AG08395 (cell line): ENCODE measurements around the gene MIEF1.
A peak's percentile ranks its signal among the peaks of the same experiment; 100 is the strongest.

ENCODE experiments used
- DNase-seq: peaks from one replicate; pipeline ENCODE4 v3.0.0; 2012; ENCODE audit warnings: mixed read lengths, low spot score

MIEF1 gene

GRCh38 chr22:39470451-39471291 is 31.4 kb upstream of the MIEF1 start:
- no peak for DNase-seq

DNA sequence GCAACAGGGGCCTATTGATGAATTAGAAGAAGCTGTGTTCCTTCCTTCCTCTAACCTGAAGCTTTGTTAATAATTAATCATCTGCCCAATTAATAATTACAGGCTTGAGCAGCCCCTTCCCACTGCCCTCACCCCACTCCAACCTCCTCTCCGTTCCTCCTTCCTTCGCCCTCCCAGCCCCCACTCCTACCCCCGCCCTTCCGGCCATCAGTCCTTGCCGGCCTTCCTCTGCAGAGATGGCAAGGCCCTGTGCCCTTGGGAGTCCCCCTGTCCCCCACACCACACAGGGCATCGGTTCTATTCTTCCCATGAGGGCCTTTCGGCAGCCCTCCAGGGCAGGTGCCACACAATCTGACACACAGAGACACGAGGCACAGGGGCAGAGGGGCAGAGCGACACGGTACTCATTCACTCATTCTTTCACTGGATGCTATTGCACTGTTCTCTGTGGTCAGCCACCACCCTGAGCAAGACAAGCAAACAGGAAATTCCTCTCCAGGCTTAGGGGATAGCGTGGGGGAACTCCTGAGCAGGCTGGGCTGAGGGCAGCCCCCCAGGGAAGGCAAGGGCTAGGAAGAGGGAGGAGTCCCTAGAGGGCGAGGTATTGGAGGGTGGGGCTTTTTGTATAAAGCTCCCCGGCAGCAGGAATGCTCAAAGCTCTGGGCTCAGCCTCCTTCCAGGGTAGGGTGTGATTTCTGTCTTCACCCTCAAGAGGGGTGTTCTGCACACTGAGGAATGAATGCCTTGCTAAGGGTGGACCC is 30.5 kb upstream of the MIEF1 start:
- DNase-seq, result peak; percentile 56

- DNase-seq, result no peak
These were observed 29.2 kb upstream of the MIEF1 start for GRCh38 chr22:39472570-39473556.

GRCh38 chr22:39473851-39474250 is 28.2 kb upstream of the MIEF1 start:
- DNase-seq, result no peak

- peak; percentile 49 for DNase-seq
These were observed 27.6 kb upstream of the MIEF1 start for GRCh38 chr22:39474351-39475111.

DNA sequence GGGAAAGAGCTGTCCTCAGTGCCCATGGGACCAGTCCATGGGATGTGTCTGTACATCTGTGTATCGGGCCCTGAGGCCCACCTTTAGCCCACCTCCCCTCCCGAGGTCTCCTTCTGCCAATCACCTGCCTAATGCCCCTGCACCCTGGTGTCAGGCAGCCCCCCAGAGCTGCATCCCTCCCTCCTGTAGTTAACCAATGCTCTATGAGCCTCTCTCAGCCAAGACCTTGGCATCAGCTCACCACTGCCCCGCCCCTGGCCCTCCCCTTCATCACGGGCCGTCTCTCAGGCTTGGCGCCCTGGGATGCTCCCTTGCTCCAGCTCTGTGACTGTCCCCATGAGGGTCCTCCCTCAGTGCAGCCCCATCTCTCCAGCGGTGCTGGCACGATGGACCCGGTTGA is 26.8 kb upstream of the MIEF1 start:
- no peak for DNase-seq

- no peak for DNase-seq
These were observed 26.2 kb upstream of the MIEF1 start for GRCh38 chr22:39475902-39476301.

- DNase-seq, result no peak
These were observed 25.4 kb upstream of the MIEF1 start for GRCh38 chr22:39476664-39477063.

DNA sequence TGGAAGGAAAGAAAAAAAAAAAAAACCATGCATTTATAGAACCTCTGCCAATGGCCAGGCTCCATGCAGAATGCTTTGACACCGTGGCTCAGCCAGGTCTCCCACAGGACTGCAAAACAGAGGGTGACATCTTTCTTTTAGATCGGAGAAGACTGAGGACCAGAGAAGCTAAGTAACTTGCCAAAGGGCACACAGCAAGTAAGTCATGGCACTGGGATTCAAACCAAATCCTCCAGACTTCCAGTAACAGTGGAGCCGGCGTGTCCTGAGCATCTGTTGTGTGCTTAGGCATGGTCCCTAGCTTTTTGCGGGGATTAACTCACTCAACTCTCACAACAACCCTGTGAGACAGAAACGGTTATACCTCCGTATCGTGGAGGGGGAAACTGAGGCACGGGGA is 24.5 kb upstream of the MIEF1 start:
- no peak for DNase-seq

GRCh38 chr22:39478441-39478850 is 23.6 kb upstream of the MIEF1 start:
- no peak for DNase-seq

- no peak for DNase-seq
These were observed 22.8 kb upstream of the MIEF1 start for GRCh38 chr22:39479254-39479653.

GRCh38 chr22:39480557-39480956 is 21.5 kb upstream of the MIEF1 start:
- no peak for DNase-seq

GRCh38 chr22:39481054-39481453 is 21.0 kb upstream of the MIEF1 start:
- no peak for DNase-seq

GRCh38 chr22:39481595-39481994 is 20.5 kb upstream of the MIEF1 start:
- DNase-seq, result no peak

DNA sequence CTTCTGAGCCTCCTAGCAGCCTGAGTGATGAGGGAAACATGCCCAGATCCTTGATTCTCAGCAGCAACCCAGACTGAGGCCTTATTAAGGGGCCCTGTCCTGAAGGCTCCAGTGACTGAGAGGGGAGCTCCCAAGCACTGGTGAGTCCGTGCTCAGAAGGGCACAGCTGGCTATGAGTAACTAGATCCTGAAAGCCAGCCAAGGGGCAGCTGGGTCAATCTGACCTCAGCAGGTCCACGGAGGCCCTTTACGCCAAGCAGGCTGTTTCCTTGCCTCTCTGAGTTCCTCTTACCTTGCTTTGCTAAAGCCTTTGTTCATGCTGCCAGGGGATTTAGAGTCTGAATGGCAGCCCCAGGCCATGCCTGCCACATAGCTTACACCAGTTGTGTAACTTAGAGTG is 19.3 kb upstream of the MIEF1 start:
- DNase-seq, result no peak

- DNase-seq, result no peak
These were observed 14.9 kb upstream of the MIEF1 start for GRCh38 chr22:39486951-39487825.

- no peak for DNase-seq
These were observed 14.1 kb upstream of the MIEF1 start for GRCh38 chr22:39487826-39488520.

- no peak for DNase-seq
These were observed 13.5 kb upstream of the MIEF1 start for GRCh38 chr22:39488563-39489083.
